CD4-positive, alpha-beta T cell (primary cell): ENCODE measurements around the gene TBCEL. TPM values are rescaled to one million over a fixed set of nuclear protein-coding genes. Genes with fewer than 3 reads are reported as not detected.
"Not testable (repeated sequence)": the region's sequence is repeated elsewhere in the genome, so short reads cannot be mapped to it uniquely, and the experiment has no call there.

ENCODE experiments used
- ATAC-seq: fragments of 200-7000 bp; cut with Tn5 transposase; one replicate; pipeline ENCODE4 v1.10.0; 2022; ENCODE audit warnings: mild to moderate bottlenecking; ENCODE audit not compliant: poor library complexity
- CTCF ChIA-PET: fragments of 350-600 bp; sonication (Branson Sonifier 250); formaldehyde crosslinking; loops from one replicate; lab custom pipeline; 2021; ENCODE audit warnings: antibody characterized with exemption, inconsistent platforms; lab: Charles Lee
- POLR2A ChIA-PET: fragments of 350-600 bp; sonication (Branson Sonifier 250); formaldehyde crosslinking; loops from one replicate; lab custom pipeline; 2021; ENCODE audit warnings: antibody characterized with exemption, inconsistent platforms; lab: Charles Lee
- DNase-seq, 14 experiments: peaks; one replicate each; pipeline ENCODE4 v3.0.0-alpha.2; 2013 to 2020; ENCODE audit warnings: mixed read lengths in 2 of 14
- H3K27ac ChIP-seq, 2 donors: one replicate each; pipeline versions ENCODE4 v1.5.1 to v1.7.0; 2013; ENCODE audit warnings: low read length in 2 of 2, low read depth in 1 of 2, mild to moderate bottlenecking in 1 of 2
- H3K27me3 ChIP-seq, 2 experiments: 1 replicate in 1 of 2; 2 replicates in 1 of 2; pipeline versions ENCODE4 v1.6.1 to v1.7.0; 2013; ENCODE audit warnings: low read length in 2 of 2, control low read depth in 1 of 2, mild to moderate bottlenecking in 1 of 2, moderate library complexity in 1 of 2; ENCODE audit not compliant: insufficient read depth in 2 of 2, control insufficient read depth in 1 of 2
- H3K36me3 ChIP-seq: one replicate; pipeline ENCODE4 v1.6.1; 2013; ENCODE audit warnings: low read length, control low read depth; ENCODE audit not compliant: insufficient read depth
- H3K4me1 ChIP-seq: one replicate; pipeline ENCODE4 v1.6.1; 2013; ENCODE audit warnings: low read length, control low read depth; ENCODE audit not compliant: insufficient read depth
- H3K4me3 ChIP-seq: one replicate; pipeline ENCODE4 v1.5.1; 2013; ENCODE audit warnings: mild to moderate bottlenecking, low read length, moderate library complexity
- H3K9me3 ChIP-seq, 2 experiments: 1 replicate in 1 of 2; 2 replicates in 1 of 2; pipeline versions ENCODE4 v1.6.1 to v1.7.0; 2013; ENCODE audit warnings: low read length in 2 of 2, mild to moderate bottlenecking in 2 of 2, control low read depth in 1 of 2, moderate library complexity in 1 of 2; ENCODE audit not compliant: control insufficient read depth in 1 of 2, insufficient read depth in 1 of 2
- H3K27ac Mint-ChIP-seq: one replicate; pipeline ENCODE4 v1.8.0; 2020; ENCODE audit warnings: mixed read lengths
- H3K27me3 Mint-ChIP-seq: one replicate; pipeline ENCODE4 v1.8.0; 2021; ENCODE audit warnings: mixed read lengths
- H3K36me3 Mint-ChIP-seq: one replicate; pipeline ENCODE4 v1.8.0; 2021; ENCODE audit warnings: low read depth, mixed read lengths
- H3K4me1 Mint-ChIP-seq: one replicate; pipeline ENCODE4 v1.8.0; 2021; ENCODE audit warnings: low read depth, mixed read lengths
- H3K4me3 Mint-ChIP-seq: one replicate; pipeline ENCODE4 v1.8.0; 2020; ENCODE audit warnings: mild to moderate bottlenecking, mixed read lengths
- H3K9me3 Mint-ChIP-seq: one replicate; pipeline ENCODE4 v1.8.0; 2020; ENCODE audit warnings: mixed read lengths
- intact Hi-C, 2 experiments: fragments of 100-400 bp; cut with DNase I in 1 of 2; cut with micrococcal nuclease in 1 of 2; formaldehyde crosslinking; loops; one replicate each; pipeline versions ENCODE4 v1.15.1 to v1.9.0; 2023 to 2025; cut with DNase I, micrococcal nuclease
- total RNA-seq, 174 experiments: library from RNA in 2 of 174; stranded (reverse) in 2 of 174; gene quantifications; one replicate each; pipeline ENCODE4 v1.2.3 and lab custom pipeline; 2021 to 2026
- TF ChIP-seq, protein P1 (sequence below): fragments of 200-600 bp; IDR thresholded peaks from one replicate; pipeline ENCODE4 v1.8.0; 2022; ENCODE audit warnings: antibody characterized with exemption, mild to moderate bottlenecking

The TBCEL gene
- total RNA-seq, 2 experiments from 2014 or later = 19.4 to 20.3 TPM

GRCh38 chr11:121029153-121029552 is 5.3 kb downstream of the TBCEL start:
- Histone ChIP-seq H3K36me3 (no peaks in the 10 kb centered on the region), H3K4me3 (no peak overlapping the region), H3K9me3 (no peaks in the 10 kb centered on the region), H3K27me3 (no peaks in the 10 kb centered on the region), H3K4me1 (peaks cover 11% of the 10 kb centered on the region), H3K27ac (no peak overlapping the region)
- Mint-ChIP-seq H3K27ac (no peak overlapping the region), H3K36me3 (peaks cover 13% of the 10 kb centered on the region), H3K27me3 (no peaks in the 10 kb centered on the region), H3K4me3 (no peak overlapping the region), H3K4me1 (peaks cover 51% of the 10 kb centered on the region), H3K9me3 (no peaks in the 10 kb centered on the region)
- TF ChIP-seq, protein P1, sequence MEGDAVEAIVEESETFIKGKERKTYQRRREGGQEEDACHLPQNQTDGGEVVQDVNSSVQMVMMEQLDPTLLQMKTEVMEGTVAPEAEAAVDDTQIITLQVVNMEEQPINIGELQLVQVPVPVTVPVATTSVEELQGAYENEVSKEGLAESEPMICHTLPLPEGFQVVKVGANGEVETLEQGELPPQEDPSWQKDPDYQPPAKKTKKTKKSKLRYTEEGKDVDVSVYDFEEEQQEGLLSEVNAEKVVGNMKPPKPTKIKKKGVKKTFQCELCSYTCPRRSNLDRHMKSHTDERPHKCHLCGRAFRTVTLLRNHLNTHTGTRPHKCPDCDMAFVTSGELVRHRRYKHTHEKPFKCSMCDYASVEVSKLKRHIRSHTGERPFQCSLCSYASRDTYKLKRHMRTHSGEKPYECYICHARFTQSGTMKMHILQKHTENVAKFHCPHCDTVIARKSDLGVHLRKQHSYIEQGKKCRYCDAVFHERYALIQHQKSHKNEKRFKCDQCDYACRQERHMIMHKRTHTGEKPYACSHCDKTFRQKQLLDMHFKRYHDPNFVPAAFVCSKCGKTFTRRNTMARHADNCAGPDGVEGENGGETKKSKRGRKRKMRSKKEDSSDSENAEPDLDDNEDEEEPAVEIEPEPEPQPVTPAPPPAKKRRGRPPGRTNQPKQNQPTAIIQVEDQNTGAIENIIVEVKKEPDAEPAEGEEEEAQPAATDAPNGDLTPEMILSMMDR = no peak
- ChIA-PET CTCF (no interaction called here), POLR2A (no interaction called here)
- DNase-seq = no peak
- no peak for ATAC-seq
- intact Hi-C loops = loop anchor here in 1 of 2 experiments (10.0 kb wide), 1 partner anchor 266 kb away; the partner anchor contains the start of gene SC5D

GRCh38 chr11:121029813-121030445 is 6.0 kb downstream of the TBCEL start:
- Histone ChIP-seq H3K4me3 (no peak overlapping the region), H3K9me3 (no peaks in the 10 kb centered on the region), H3K4me1 (peaks cover 3% of the 10 kb centered on the region), H3K36me3 (no peaks in the 10 kb centered on the region), H3K27me3 (no peaks in the 10 kb centered on the region), H3K27ac (no peak overlapping the region)
- ChIA-PET POLR2A (no interaction called here), CTCF (no interaction called here)
- Mint-ChIP-seq H3K4me3 (no peak overlapping the region), H3K36me3 (peaks cover 13% of the 10 kb centered on the region), H3K4me1 (peaks cover 44% of the 10 kb centered on the region), H3K27me3 (no peaks in the 10 kb centered on the region), H3K9me3 (no peaks in the 10 kb centered on the region), H3K27ac (no peak overlapping the region)
- no peak for ATAC-seq
- intact Hi-C loops = loop anchor here in 1 of 2 experiments (10.0 kb wide), 1 partner anchor 265 kb away; the partner anchor contains the start of gene SC5D
- TF ChIP-seq, protein P1 = no peak
- no peak for DNase-seq

DNA sequence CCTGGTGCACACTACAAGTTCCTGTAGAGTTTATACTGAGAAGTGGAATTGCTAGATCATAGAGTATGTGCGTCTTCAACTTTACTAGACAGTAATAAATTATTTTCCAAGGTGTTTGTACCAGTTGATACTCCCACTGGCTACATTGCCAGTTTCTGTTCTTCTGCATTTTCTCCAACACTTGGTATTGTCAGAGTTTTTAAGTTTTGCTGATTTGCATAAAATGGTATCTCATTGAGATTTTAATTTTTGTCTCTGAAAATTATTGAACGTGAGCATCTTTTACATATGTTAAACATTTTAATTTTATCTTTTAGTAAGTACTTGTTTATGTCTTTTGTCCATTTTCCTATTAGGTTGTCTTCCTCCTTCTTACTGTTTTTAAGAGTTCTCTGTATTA is 7.3 kb downstream of the TBCEL start:
- Mint-ChIP-seq H3K4me1 (peaks cover 42% of the 10 kb centered on the region), H3K9me3 (no peaks in the 10 kb centered on the region), H3K4me3 (no peak overlapping the region), H3K27ac (no peak overlapping the region), H3K27me3 (no peaks in the 10 kb centered on the region), H3K36me3 (peaks cover 16% of the 10 kb centered on the region)
- Histone ChIP-seq H3K4me3 (no peak overlapping the region), H3K9me3 (no peaks in the 10 kb centered on the region), H3K4me1 (no peaks in the 10 kb centered on the region), H3K27me3 (no peaks in the 10 kb centered on the region), H3K27ac (no peak overlapping the region), H3K36me3 (no peaks in the 10 kb centered on the region)
- intact Hi-C loops = no loop called here
- no peak for DNase-seq
- ATAC-seq = no peak
- ChIA-PET CTCF (no interaction called here), POLR2A (no interaction called here)
- TF ChIP-seq, protein P1 = no peak

DNA sequence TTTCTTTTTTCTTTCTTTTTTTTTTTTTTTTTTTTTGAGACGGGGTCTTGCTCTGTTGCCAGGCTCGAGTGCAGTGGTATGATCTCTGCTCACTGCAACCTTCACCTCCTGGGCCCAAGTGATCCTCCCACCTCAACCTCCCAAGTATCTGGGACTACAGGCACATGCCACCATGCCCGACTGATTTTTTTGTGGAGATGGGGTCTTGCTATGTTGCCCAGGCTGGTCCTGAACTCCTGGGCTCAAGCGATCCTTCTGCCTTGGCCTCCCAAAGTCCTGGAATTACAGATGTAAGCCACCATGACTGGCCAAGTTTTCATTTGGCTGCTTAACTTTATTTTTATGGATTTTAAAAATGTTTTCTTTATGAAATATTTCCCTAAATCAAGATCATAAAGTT is 7.7 kb downstream of the TBCEL start:
- H3K9me3 ChIP-seq, H3K36me3 ChIP-seq, DNase-seq, intact Hi-C loops, H3K27me3 Mint-ChIP-seq, H3K27ac Mint-ChIP-seq, ATAC-seq, POLR2A ChIA-PET, H3K4me3 ChIP-seq, H3K27me3 ChIP-seq, H3K27ac ChIP-seq, H3K9me3 Mint-ChIP-seq, CTCF ChIA-PET, H3K4me3 Mint-ChIP-seq, H3K4me1 ChIP-seq: not testable (repeated sequence)
- H3K4me1 Mint-ChIP-seq = peaks cover 44% of the 10 kb centered on the region
- peaks cover 17% of the 10 kb centered on the region for H3K36me3 Mint-ChIP-seq
